Measurements from ENCODE around the gene PLXNA4. TPM values are rescaled to one million over a fixed set of nuclear protein-coding genes. Genes with fewer than 3 reads are reported as not detected.

PLXNA4 gene
- total and polyA plus RNA-seq, 4 donors: 0.04 to 1.1 (median 0.41) TPM

DNA sequence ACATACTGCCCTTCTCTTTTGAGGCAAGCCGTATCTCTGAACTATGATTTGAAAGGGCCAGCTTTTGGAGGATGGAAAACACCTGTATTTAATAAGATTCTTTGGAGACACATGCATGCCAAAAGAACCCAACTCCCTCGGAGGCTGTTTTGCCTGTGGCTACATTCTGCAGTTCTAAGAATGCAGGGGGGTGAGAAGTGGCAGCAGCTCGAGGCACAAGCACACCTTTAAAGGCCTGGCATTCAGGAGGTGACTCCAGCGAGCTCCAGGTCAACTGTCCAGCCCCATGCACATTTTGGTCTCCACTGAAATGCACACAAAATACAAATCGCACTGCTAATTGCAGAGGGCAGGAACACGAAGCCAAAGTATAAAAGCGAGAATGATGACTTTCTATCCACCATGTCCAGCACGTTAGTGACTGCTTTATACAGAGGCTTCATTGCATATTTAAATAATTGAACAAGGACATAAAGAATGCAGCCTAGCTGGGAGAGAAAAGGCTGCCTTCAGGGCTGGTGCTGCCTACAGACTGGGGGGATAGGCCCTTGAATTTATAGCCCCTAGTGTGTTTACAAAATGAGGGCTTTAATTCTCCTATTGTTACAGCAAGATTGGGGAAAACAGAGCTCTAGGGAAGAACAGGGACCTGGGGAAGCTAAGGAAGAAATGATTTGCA lies 359.3 kb downstream of the PLXNA4 start:
- H3K4me3 ChIP-seq (ENCODE audit: low read depth in 1 of 3, low read length in 3 of 3): no peak overlapping the region

More for the DNA sequence above, 359.3 kb downstream of the PLXNA4 start:
- Histone ChIP-seq H3K36me3 (ENCODE audit: control insufficient read depth in 4 of 4, insufficient read depth in 3 of 4, low read depth in 1 of 4, low read length in 3 of 4) (no peaks in the 10 kb centered on the region), H3K4me1 (ENCODE audit: control insufficient read depth in 4 of 4, insufficient read depth in 4 of 4, low read length in 3 of 4) (no peaks in the 10 kb centered on the region), H3K9me3 (ENCODE audit: control insufficient read depth in 4 of 4, low read length in 3 of 4) (no peaks in the 10 kb centered on the region), H3K27ac (ENCODE audit: low read depth in 1 of 2, low read length in 2 of 2) (no peak overlapping the region), H3K9ac (ENCODE audit: low read depth in 1 of 2, low read length in 2 of 2) (no peak overlapping the region), H3K27me3 (ENCODE audit: control insufficient read depth in 4 of 4, insufficient read depth in 4 of 4, low read length in 3 of 4) (no peaks in the 10 kb centered on the region)
- DNase-seq (ENCODE audit: low spot score): no peak
- WGBS: 78% methylated on average over 8 of the region's 8 CpGs
- TF ChIP-seq, protein P1, sequence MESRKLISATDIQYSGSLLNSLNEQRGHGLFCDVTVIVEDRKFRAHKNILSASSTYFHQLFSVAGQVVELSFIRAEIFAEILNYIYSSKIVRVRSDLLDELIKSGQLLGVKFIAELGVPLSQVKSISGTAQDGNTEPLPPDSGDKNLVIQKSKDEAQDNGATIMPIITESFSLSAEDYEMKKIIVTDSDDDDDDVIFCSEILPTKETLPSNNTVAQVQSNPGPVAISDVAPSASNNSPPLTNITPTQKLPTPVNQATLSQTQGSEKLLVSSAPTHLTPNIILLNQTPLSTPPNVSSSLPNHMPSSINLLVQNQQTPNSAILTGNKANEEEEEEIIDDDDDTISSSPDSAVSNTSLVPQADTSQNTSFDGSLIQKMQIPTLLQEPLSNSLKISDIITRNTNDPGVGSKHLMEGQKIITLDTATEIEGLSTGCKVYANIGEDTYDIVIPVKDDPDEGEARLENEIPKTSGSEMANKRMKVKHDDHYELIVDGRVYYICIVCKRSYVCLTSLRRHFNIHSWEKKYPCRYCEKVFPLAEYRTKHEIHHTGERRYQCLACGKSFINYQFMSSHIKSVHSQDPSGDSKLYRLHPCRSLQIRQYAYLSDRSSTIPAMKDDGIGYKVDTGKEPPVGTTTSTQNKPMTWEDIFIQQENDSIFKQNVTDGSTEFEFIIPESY (IDR thresholded peaks at IDR 0.05): no peak
- TF ChIP-seq YY1 (IDR thresholded peaks at IDR 0.05) (no peak), JUND (IDR thresholded peaks at IDR 0.05) (no peak), GABPA (IDR thresholded peaks at IDR 0.05 in 1 of 2, conservative IDR thresholded peaks at IDR 0.05 in 1 of 2) (no peak), SP1 (IDR thresholded peaks at IDR 0.05) (no peak), NR2F2 (IDR thresholded peaks at IDR 0.05) (no peak), FOXA2 (IDR thresholded peaks at IDR 0.05) (no peak), HNF4G (IDR thresholded peaks at IDR 0.05) (no peak), FOXA1 (IDR thresholded peaks at IDR 0.05) (no peak), RXRA (IDR thresholded peaks at IDR 0.05) (no peak), HNF4A (conservative IDR thresholded peaks at IDR 0.05) (no peak), RAD21 (IDR thresholded peaks at IDR 0.05) (no peak), EGR1 (IDR thresholded peaks at IDR 0.05; ENCODE audit: low read depth in 2 of 2) (no peak), TAF1 (conservative IDR thresholded peaks at IDR 0.05) (no peak)
- TF ChIP-seq, protein P2, sequence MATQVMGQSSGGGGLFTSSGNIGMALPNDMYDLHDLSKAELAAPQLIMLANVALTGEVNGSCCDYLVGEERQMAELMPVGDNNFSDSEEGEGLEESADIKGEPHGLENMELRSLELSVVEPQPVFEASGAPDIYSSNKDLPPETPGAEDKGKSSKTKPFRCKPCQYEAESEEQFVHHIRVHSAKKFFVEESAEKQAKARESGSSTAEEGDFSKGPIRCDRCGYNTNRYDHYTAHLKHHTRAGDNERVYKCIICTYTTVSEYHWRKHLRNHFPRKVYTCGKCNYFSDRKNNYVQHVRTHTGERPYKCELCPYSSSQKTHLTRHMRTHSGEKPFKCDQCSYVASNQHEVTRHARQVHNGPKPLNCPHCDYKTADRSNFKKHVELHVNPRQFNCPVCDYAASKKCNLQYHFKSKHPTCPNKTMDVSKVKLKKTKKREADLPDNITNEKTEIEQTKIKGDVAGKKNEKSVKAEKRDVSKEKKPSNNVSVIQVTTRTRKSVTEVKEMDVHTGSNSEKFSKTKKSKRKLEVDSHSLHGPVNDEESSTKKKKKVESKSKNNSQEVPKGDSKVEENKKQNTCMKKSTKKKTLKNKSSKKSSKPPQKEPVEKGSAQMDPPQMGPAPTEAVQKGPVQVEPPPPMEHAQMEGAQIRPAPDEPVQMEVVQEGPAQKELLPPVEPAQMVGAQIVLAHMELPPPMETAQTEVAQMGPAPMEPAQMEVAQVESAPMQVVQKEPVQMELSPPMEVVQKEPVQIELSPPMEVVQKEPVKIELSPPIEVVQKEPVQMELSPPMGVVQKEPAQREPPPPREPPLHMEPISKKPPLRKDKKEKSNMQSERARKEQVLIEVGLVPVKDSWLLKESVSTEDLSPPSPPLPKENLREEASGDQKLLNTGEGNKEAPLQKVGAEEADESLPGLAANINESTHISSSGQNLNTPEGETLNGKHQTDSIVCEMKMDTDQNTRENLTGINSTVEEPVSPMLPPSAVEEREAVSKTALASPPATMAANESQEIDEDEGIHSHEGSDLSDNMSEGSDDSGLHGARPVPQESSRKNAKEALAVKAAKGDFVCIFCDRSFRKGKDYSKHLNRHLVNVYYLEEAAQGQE (IDR thresholded peaks at IDR 0.05): no peak
- TF ChIP-seq, protein P3, sequence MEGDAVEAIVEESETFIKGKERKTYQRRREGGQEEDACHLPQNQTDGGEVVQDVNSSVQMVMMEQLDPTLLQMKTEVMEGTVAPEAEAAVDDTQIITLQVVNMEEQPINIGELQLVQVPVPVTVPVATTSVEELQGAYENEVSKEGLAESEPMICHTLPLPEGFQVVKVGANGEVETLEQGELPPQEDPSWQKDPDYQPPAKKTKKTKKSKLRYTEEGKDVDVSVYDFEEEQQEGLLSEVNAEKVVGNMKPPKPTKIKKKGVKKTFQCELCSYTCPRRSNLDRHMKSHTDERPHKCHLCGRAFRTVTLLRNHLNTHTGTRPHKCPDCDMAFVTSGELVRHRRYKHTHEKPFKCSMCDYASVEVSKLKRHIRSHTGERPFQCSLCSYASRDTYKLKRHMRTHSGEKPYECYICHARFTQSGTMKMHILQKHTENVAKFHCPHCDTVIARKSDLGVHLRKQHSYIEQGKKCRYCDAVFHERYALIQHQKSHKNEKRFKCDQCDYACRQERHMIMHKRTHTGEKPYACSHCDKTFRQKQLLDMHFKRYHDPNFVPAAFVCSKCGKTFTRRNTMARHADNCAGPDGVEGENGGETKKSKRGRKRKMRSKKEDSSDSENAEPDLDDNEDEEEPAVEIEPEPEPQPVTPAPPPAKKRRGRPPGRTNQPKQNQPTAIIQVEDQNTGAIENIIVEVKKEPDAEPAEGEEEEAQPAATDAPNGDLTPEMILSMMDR (IDR thresholded peaks at IDR 0.05; ENCODE audit: low read depth, low read length, missing input control): no peak
- TF ChIP-seq, protein P4, sequence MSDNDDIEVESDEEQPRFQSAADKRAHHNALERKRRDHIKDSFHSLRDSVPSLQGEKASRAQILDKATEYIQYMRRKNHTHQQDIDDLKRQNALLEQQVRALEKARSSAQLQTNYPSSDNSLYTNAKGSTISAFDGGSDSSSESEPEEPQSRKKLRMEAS (IDR thresholded peaks at IDR 0.05): no peak
- TF ChIP-seq, protein P5, sequence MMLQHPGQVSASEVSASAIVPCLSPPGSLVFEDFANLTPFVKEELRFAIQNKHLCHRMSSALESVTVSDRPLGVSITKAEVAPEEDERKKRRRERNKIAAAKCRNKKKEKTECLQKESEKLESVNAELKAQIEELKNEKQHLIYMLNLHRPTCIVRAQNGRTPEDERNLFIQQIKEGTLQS (IDR thresholded peaks at IDR 0.05): no peak
